ENCODE results near the gene MEFV. TPM values are rescaled to one million over a fixed set of nuclear protein-coding genes. Genes with fewer than 3 reads are reported as not detected.
A peak's percentile ranks its signal among the peaks of the same experiment; 100 is the strongest.

MEFV gene
- 0.30 TPM for polyA plus RNA-seq (2013)

GRCh38 chr16:3256146-3256865 is at the start of gene MEFV:
MEFV (minus strand) TSS chr16:3256633; CDS start chr16:3256587, 46 bp downstream.
- POLR2A ChIA-PET: no interaction called here
- H3K9me3 ChIP-seq (ENCODE audit: control extremely low read depth in 1 of 5, control insufficient read depth in 4 of 5, insufficient read depth in 2 of 5, low read depth in 1 of 5, low read length in 4 of 5): peaks cover 0 to 4% (median 2%) of the 10 kb centered on the region in 5 experiments
- no peak for DNase-seq
- peak within 1 kb of the TSS in 1 of 7 experiments; percentile 51 for H3K4me3 ChIP-seq (ENCODE audit: control insufficient read depth in 1 of 7, extremely low read depth in 1 of 7, insufficient read depth in 4 of 7, low read depth in 2 of 7, low read length in 6 of 7)
- 91% methylated on average over 13 of the region's 14 CpGs for WGBS (ENCODE audit: insufficient coverage)
- H3K4me1 ChIP-seq (ENCODE audit: control extremely low read depth in 1 of 4, control insufficient read depth in 4 of 4, insufficient read depth in 4 of 4, low read length in 3 of 4): peaks cover 0 to 5% (median 0%) of the 10 kb centered on the region in 4 experiments
- no peaks in the 10 kb centered on the region for H3K36me3 ChIP-seq (ENCODE audit: control insufficient read depth in 4 of 4, insufficient read depth in 4 of 4, low read length in 3 of 4)
- CTCF ChIA-PET: no interaction called here
- no peak within 1 kb of the TSS for H3K27ac ChIP-seq (ENCODE audit: insufficient read depth in 1 of 2, low read depth in 1 of 2, low read length in 2 of 2, poor library complexity in 1 of 2, severe bottlenecking in 2 of 2)
- H3K27me3 ChIP-seq (replicated peaks in 2 of 5; ENCODE audit: control insufficient read depth in 4 of 5, insufficient read depth in 5 of 5, low read length in 4 of 5): peaks cover 0 to 32% (median 1%) of the 10 kb centered on the region in 5 experiments

- POLR2A ChIA-PET: interaction anchor here (0.8 to 1.7 kb wide), 3 partner anchors 23 to 173 kb away, joined by 4 to 5 read pairs (median 4); no protein-coding TSS in a partner anchor
- Histone ChIP-seq H3K9me3 (ENCODE audit: control extremely low read depth in 1 of 5, control insufficient read depth in 4 of 5, insufficient read depth in 2 of 5, low read depth in 1 of 5, low read length in 4 of 5) (peaks cover 9 to 71% (median 56%) of the 10 kb centered on the region in 5 experiments), H3K36me3 (ENCODE audit: control insufficient read depth in 4 of 4, insufficient read depth in 4 of 4, low read length in 3 of 4) (peaks cover 11 to 50% (median 27%) of the 10 kb centered on the region in 4 experiments), H3K27me3 (replicated peaks in 2 of 5; ENCODE audit: control insufficient read depth in 4 of 5, insufficient read depth in 5 of 5, low read length in 4 of 5) (no peaks in the 10 kb centered on the region), H3K27ac (ENCODE audit: insufficient read depth in 1 of 2, low read depth in 1 of 2, low read length in 2 of 2, poor library complexity in 1 of 2, severe bottlenecking in 2 of 2) (peak overlapping the region in 1 of 2 experiments; percentile 86), H3K4me3 (ENCODE audit: control insufficient read depth in 1 of 7, extremely low read depth in 1 of 7, insufficient read depth in 4 of 7, low read depth in 2 of 7, low read length in 6 of 7) (peak overlapping the region; percentile 70 to 83 (median 81)), H3K4me1 (ENCODE audit: control extremely low read depth in 1 of 4, control insufficient read depth in 4 of 4, insufficient read depth in 4 of 4, low read length in 3 of 4) (peaks cover 2 to 14% (median 10%) of the 10 kb centered on the region in 4 experiments)
- CTCF ChIA-PET: no interaction called here
- 57% methylated on average over 8 of the region's 11 CpGs for WGBS (ENCODE audit: insufficient coverage)
- DNase-seq: no peak
Observed at GRCh38 chr16:3306078-3306477, 49.6 kb upstream of the MEFV start.

- ChIA-PET CTCF (interaction anchor here (1.2 kb wide), 2 partner anchors 27 to 47 kb away, joined by 3 read pairs; no protein-coding TSS in a partner anchor), POLR2A (interaction anchor here (0.8 to 1.7 kb wide), 3 partner anchors 23 to 173 kb away, joined by 4 to 5 read pairs (median 4); no protein-coding TSS in a partner anchor)
- peak within 1 kb of the TSS; percentile 70 to 83 (median 81) for H3K4me3 ChIP-seq (ENCODE audit: control insufficient read depth in 1 of 7, extremely low read depth in 1 of 7, insufficient read depth in 4 of 7, low read depth in 2 of 7, low read length in 6 of 7)
- H3K36me3 ChIP-seq (ENCODE audit: control insufficient read depth in 4 of 4, insufficient read depth in 4 of 4, low read length in 3 of 4): peaks cover 14 to 52% (median 30%) of the 10 kb centered on the region in 4 experiments
- no peaks in the 10 kb centered on the region for H3K27me3 ChIP-seq (replicated peaks in 2 of 5; ENCODE audit: control insufficient read depth in 4 of 5, insufficient read depth in 5 of 5, low read length in 4 of 5)
- H3K4me1 ChIP-seq (ENCODE audit: control extremely low read depth in 1 of 4, control insufficient read depth in 4 of 4, insufficient read depth in 4 of 4, low read length in 3 of 4): peaks cover 2 to 14% (median 10%) of the 10 kb centered on the region in 4 experiments
- peak; percentile 94 to 99 (median 96) for DNase-seq
- 1% methylated on average over 103 of the region's 103 CpGs for WGBS (ENCODE audit: insufficient coverage)
- H3K9me3 ChIP-seq (ENCODE audit: control extremely low read depth in 1 of 5, control insufficient read depth in 4 of 5, insufficient read depth in 2 of 5, low read depth in 1 of 5, low read length in 4 of 5): peaks cover 11 to 71% (median 57%) of the 10 kb centered on the region in 5 experiments
- H3K27ac ChIP-seq (ENCODE audit: insufficient read depth in 1 of 2, low read depth in 1 of 2, low read length in 2 of 2, poor library complexity in 1 of 2, severe bottlenecking in 2 of 2): peak within 1 kb of the TSS; percentile 58 to 86
Observed at GRCh38 chr16:3305109-3306068, 49.0 kb upstream of the MEFV start, which contains the start of the genes TIGD7 and ZNF75A. TIGD7 (minus strand) TSS chr16:3305430; CDS start chr16:3300614, 4,816 bp downstream. ZNF75A (plus strand) TSS chr16:3305497; CDS start chr16:3308429, 2,932 bp downstream.

GRCh38 chr16:3304370-3304769 is 47.9 kb upstream of the MEFV start:
- H3K9me3 ChIP-seq (ENCODE audit: control extremely low read depth in 1 of 5, control insufficient read depth in 4 of 5, insufficient read depth in 2 of 5, low read depth in 1 of 5, low read length in 4 of 5): peaks cover 12 to 71% (median 58%) of the 10 kb centered on the region in 5 experiments
- H3K4me3 ChIP-seq (ENCODE audit: control insufficient read depth in 1 of 7, extremely low read depth in 1 of 7, insufficient read depth in 4 of 7, low read depth in 2 of 7, low read length in 6 of 7): peak overlapping the region in 4 of 7 experiments; percentile 78 to 83 (median 82)
- H3K27me3 ChIP-seq (replicated peaks in 2 of 5; ENCODE audit: control insufficient read depth in 4 of 5, insufficient read depth in 5 of 5, low read length in 4 of 5): no peaks in the 10 kb centered on the region
- 88% methylated on average over 3 of the region's 4 CpGs for WGBS (ENCODE audit: insufficient coverage)
- H3K27ac ChIP-seq (ENCODE audit: insufficient read depth in 1 of 2, low read depth in 1 of 2, low read length in 2 of 2, poor library complexity in 1 of 2, severe bottlenecking in 2 of 2): peak overlapping the region in 1 of 2 experiments; percentile 86
- CTCF ChIA-PET: interaction anchor here (1.2 kb wide), 2 partner anchors 26 to 48 kb away, joined by 3 read pairs; no protein-coding TSS in a partner anchor
- POLR2A ChIA-PET: interaction anchor here (1.4 kb wide), 1 partner anchor 22 kb away, joined by 5 read pairs; no protein-coding TSS in a partner anchor
- H3K36me3 ChIP-seq (ENCODE audit: control insufficient read depth in 4 of 4, insufficient read depth in 4 of 4, low read length in 3 of 4): peaks cover 17 to 54% (median 32%) of the 10 kb centered on the region in 4 experiments
- H3K4me1 ChIP-seq (ENCODE audit: control extremely low read depth in 1 of 4, control insufficient read depth in 4 of 4, insufficient read depth in 4 of 4, low read length in 3 of 4): peaks cover 2 to 14% (median 10%) of the 10 kb centered on the region in 4 experiments
- no peak for DNase-seq

- Histone ChIP-seq H3K9me3 (ENCODE audit: control extremely low read depth in 1 of 5, control insufficient read depth in 4 of 5, insufficient read depth in 2 of 5, low read depth in 1 of 5, low read length in 4 of 5) (peaks cover 11 to 82% (median 63%) of the 10 kb centered on the region in 5 experiments), H3K36me3 (ENCODE audit: control insufficient read depth in 4 of 4, insufficient read depth in 4 of 4, low read length in 3 of 4) (peaks cover 8 to 56% (median 42%) of the 10 kb centered on the region in 4 experiments), H3K4me1 (ENCODE audit: control extremely low read depth in 1 of 4, control insufficient read depth in 4 of 4, insufficient read depth in 4 of 4, low read length in 3 of 4) (no peaks in the 10 kb centered on the region), H3K4me3 (ENCODE audit: control insufficient read depth in 1 of 7, extremely low read depth in 1 of 7, insufficient read depth in 4 of 7, low read depth in 2 of 7, low read length in 6 of 7) (no peak overlapping the region), H3K27me3 (replicated peaks in 2 of 5; ENCODE audit: control insufficient read depth in 4 of 5, insufficient read depth in 5 of 5, low read length in 4 of 5) (no peaks in the 10 kb centered on the region), H3K27ac (ENCODE audit: insufficient read depth in 1 of 2, low read depth in 1 of 2, low read length in 2 of 2, poor library complexity in 1 of 2, severe bottlenecking in 2 of 2) (no peak overlapping the region)
- no peak for DNase-seq
- CTCF ChIA-PET: interaction anchor here (1.4 to 2.5 kb wide), 2 partner anchors 12 to 18 kb away, joined by 3 to 7 read pairs; no protein-coding TSS in a partner anchor
- WGBS (ENCODE audit: insufficient coverage): 90% methylated on average over 13 of the region's 13 CpGs
- POLR2A ChIA-PET: interaction anchor here (0.7 kb wide), 1 partner anchor 13 kb away, joined by 3 read pairs; no protein-coding TSS in a partner anchor
Observed at GRCh38 chr16:3295783-3296182, 39.4 kb upstream of the MEFV start.

GRCh38 chr16:3295209-3295608 is 38.8 kb upstream of the MEFV start:
- Histone ChIP-seq H3K27me3 (replicated peaks in 2 of 5; ENCODE audit: control insufficient read depth in 4 of 5, insufficient read depth in 5 of 5, low read length in 4 of 5) (no peaks in the 10 kb centered on the region), H3K4me3 (ENCODE audit: control insufficient read depth in 1 of 7, extremely low read depth in 1 of 7, insufficient read depth in 4 of 7, low read depth in 2 of 7, low read length in 6 of 7) (no peak overlapping the region), H3K27ac (ENCODE audit: insufficient read depth in 1 of 2, low read depth in 1 of 2, low read length in 2 of 2, poor library complexity in 1 of 2, severe bottlenecking in 2 of 2) (no peak overlapping the region), H3K4me1 (ENCODE audit: control extremely low read depth in 1 of 4, control insufficient read depth in 4 of 4, insufficient read depth in 4 of 4, low read length in 3 of 4) (no peaks in the 10 kb centered on the region), H3K36me3 (ENCODE audit: control insufficient read depth in 4 of 4, insufficient read depth in 4 of 4, low read length in 3 of 4) (peaks cover 9 to 56% (median 43%) of the 10 kb centered on the region in 4 experiments), H3K9me3 (ENCODE audit: control extremely low read depth in 1 of 5, control insufficient read depth in 4 of 5, insufficient read depth in 2 of 5, low read depth in 1 of 5, low read length in 4 of 5) (peaks cover 10 to 82% (median 63%) of the 10 kb centered on the region in 5 experiments)
- DNase-seq: no peak
- ChIA-PET POLR2A (no interaction called here), CTCF (interaction anchor here (1.4 to 2.5 kb wide), 2 partner anchors 11 to 19 kb away, joined by 3 to 7 read pairs; no protein-coding TSS in a partner anchor)
- WGBS (ENCODE audit: insufficient coverage): 52% methylated on average over 25 of the region's 45 CpGs

Measured in common myeloid progenitor, CD34-positive (primary cell).